Posterior cingulate gyrus (tissue), 11 donors: ENCODE results near the gene PTPRA.
"Not testable (repeated sequence)": the region's sequence is repeated elsewhere in the genome, so short reads cannot be mapped to it uniquely, and the experiment has no call there.

Experiments
- DNase-seq, 10 donors: peaks; one replicate each; pipeline versions ENCODE4 v3.0.0 to v3.0.0-alpha.2; 2020 to 2021; ENCODE audit warnings: mixed read lengths in 3 of 10
- intact Hi-C: fragments of 100-400 bp; cut with DNase I; formaldehyde crosslinking; loops from one replicate; pipeline ENCODE4 v1.15.1; 2023

PTPRA gene

GRCh38 chr20:2984028-2984501, 110.8 kb downstream of the PTPRA start:
- DNase-seq, result no peak
- intact Hi-C loops, result no loop called here

- intact Hi-C loops, result no loop called here
- DNase-seq, result no peak
Observed at GRCh38 chr20:2984956-2985661, 111.8 kb downstream of the PTPRA start.

GRCh38 chr20:2986466-2986865, 113.2 kb downstream of the PTPRA start:
- DNase-seq, result no peak
- intact Hi-C loops, result no loop called here

- no peak for DNase-seq
- intact Hi-C loops, result no loop called here
Observed at GRCh38 chr20:2987861-2988260, 114.6 kb downstream of the PTPRA start.

- no peak for DNase-seq
- intact Hi-C loops, result no loop called here
Observed at GRCh38 chr20:2991532-2991931, 118.3 kb downstream of the PTPRA start.

- DNase-seq, result no peak
- intact Hi-C loops, result no loop called here
Observed at GRCh38 chr20:2993250-2993649, 120.0 kb downstream of the PTPRA start.

GRCh38 chr20:2995796-2996195, 122.5 kb downstream of the PTPRA start:
- intact Hi-C loops, result loop anchor here (5.0 kb wide), 1 partner anchor 308 kb away; no protein-coding TSS in a partner anchor
- no peak for DNase-seq

- no peak for DNase-seq
- intact Hi-C loops, result loop anchor here (5.0 kb wide), 1 partner anchor 311 kb away; no protein-coding TSS in a partner anchor
Observed at GRCh38 chr20:2998728-2999127, 125.4 kb downstream of the PTPRA start.

- DNase-seq, result no peak
- intact Hi-C loops, result loop anchor here (2.0 to 10.0 kb wide), 3 partner anchors 88 to 256 kb away; partner anchors contain the start of gene PTPRA
Observed at GRCh38 chr20:3000852-3001523, 127.7 kb downstream of the PTPRA start.

- intact Hi-C loops, result loop anchor here (10.0 kb wide), 2 partner anchors 129 to 259 kb away; partner anchors contain the start of gene PTPRA
Observed at GRCh38 chr20:3003416-3003815, 130.1 kb downstream of the PTPRA start.

GRCh38 chr20:3010985-3011723, 137.9 kb downstream of the PTPRA start:
- DNase-seq, result no peak
- intact Hi-C loops, result no loop called here

More at GRCh38 chr20:3003416-3003815, 130.1 kb downstream of the PTPRA start:
- no peak for DNase-seq

- intact Hi-C loops, result no loop called here
Observed at GRCh38 chr20:3011752-3012151, 138.5 kb downstream of the PTPRA start.

GRCh38 chr20:3013771-3014170, 140.5 kb downstream of the PTPRA start:
- intact Hi-C loops, result no loop called here

More at GRCh38 chr20:3011752-3012151, 138.5 kb downstream of the PTPRA start:
- DNase-seq, result no peak

GRCh38 chr20:3014179-3014578, 140.9 kb downstream of the PTPRA start:
- DNase-seq, result no peak
- intact Hi-C loops, result no loop called here

More at GRCh38 chr20:3013771-3014170, 140.5 kb downstream of the PTPRA start:
- DNase-seq, result no peak

GRCh38 chr20:3014662-3015061, 141.4 kb downstream of the PTPRA start:
- intact Hi-C loops, result no loop called here
- no peak for DNase-seq

GRCh38 chr20:3015302-3015701, 142.0 kb downstream of the PTPRA start:
- DNase-seq, intact Hi-C loops: not testable (repeated sequence)

- DNase-seq, result no peak
- intact Hi-C loops, result no loop called here
Observed at GRCh38 chr20:3021327-3021726, 148.0 kb downstream of the PTPRA start.

GRCh38 chr20:3021777-3022176, 148.5 kb downstream of the PTPRA start:
- intact Hi-C loops, result no loop called here
- DNase-seq, result no peak

- intact Hi-C loops, DNase-seq: not testable (repeated sequence)
Observed at GRCh38 chr20:3022559-3023490, 149.5 kb downstream of the PTPRA start.

- no peak for DNase-seq
- intact Hi-C loops, result no loop called here
Observed at GRCh38 chr20:3027987-3028386, 154.7 kb downstream of the PTPRA start.
